WTC11 (cell line): ENCODE measurements around the gene DNAJC7. TPM values are rescaled to one million over a fixed set of nuclear protein-coding genes. Genes with fewer than 3 reads are reported as not detected.

Source experiments
- ATAC-seq: fragments of 200-7000 bp; cut with Tn5 transposase; 2 replicates; pipeline ENCODE4 v1.10.0; 2021; ENCODE audit warnings: mild to moderate bottlenecking, moderate library complexity
- CTCF ChIA-PET: fragments of 300-600 bp; sonication (Branson Sonifier 250); formaldehyde crosslinking; loops from one replicate; lab custom pipeline; 2021; ENCODE audit warnings: antibody characterized with exemption; lab: Charles Lee
- POLR2A ChIA-PET: fragments of 350-600 bp; sonication (Branson Sonifier 250); formaldehyde crosslinking; loops from one replicate; lab custom pipeline; 2021; ENCODE audit warnings: antibody characterized with exemption; lab: Charles Lee
- DNase-seq: peaks from one replicate; pipeline ENCODE4 v3.0.0; 2021; ENCODE audit warnings: low spot score
- H3K27ac Mint-ChIP-seq: 2 replicates; pipeline ENCODE4 v1.8.0; 2021; ENCODE audit warnings: mixed read lengths
- H3K27me3 Mint-ChIP-seq: 2 replicates; pipeline ENCODE4 v1.8.0; 2021; ENCODE audit warnings: low read depth, mild to moderate bottlenecking, moderate library complexity, mixed read lengths
- H3K36me3 Mint-ChIP-seq: 2 replicates; pipeline ENCODE4 v1.8.0; 2021; ENCODE audit warnings: mixed read lengths
- H3K4me1 Mint-ChIP-seq: 2 replicates; pipeline ENCODE4 v1.8.0; 2022; ENCODE audit warnings: mixed read lengths
- H3K4me3 Mint-ChIP-seq: 2 replicates; pipeline ENCODE4 v1.8.0; 2021; ENCODE audit warnings: mild to moderate bottlenecking, moderate library complexity, mixed read lengths
- H3K9me3 Mint-ChIP-seq: 2 replicates; pipeline ENCODE4 v1.8.0; 2021; ENCODE audit warnings: mixed read lengths
- ATF2 ChIP-seq: sonication (generic); formaldehyde crosslinking; IDR thresholded peaks from 2 replicates; pipeline ENCODE4 v1.8.1; 2022; ENCODE audit warnings: low read depth, missing genetic modification reagents, borderline replicate concordance
- ELF4 ChIP-seq: sonication (generic); formaldehyde crosslinking; IDR thresholded peaks from 2 replicates; pipeline ENCODE4 v1.8.1; 2022; ENCODE audit warnings: low read depth, mild to moderate bottlenecking, moderate library complexity, missing genetic modification reagents
- FOXJ3 ChIP-seq: sonication (generic); formaldehyde crosslinking; IDR thresholded peaks from 2 replicates; pipeline ENCODE4 v1.9.0; 2021; ENCODE audit warnings: missing genetic modification reagents, mild to moderate bottlenecking, borderline replicate concordance
- HMGXB4 ChIP-seq: sonication (generic); formaldehyde crosslinking; IDR thresholded peaks from 2 replicates; pipeline ENCODE4 v1.8.1; 2023; ENCODE audit warnings: mild to moderate bottlenecking, moderate library complexity, missing genetic modification reagents
- JAZF1 ChIP-seq: fragments of 250-450 bp; sonication (Bioruptor Pico); IDR thresholded peaks from 2 replicates; pipeline ENCODE4 v1.9.0; 2021; ENCODE audit warnings: moderate library complexity, mild to moderate bottlenecking, inconsistent platforms
- OVOL2 ChIP-seq: fragments of 250-450 bp; sonication (Bioruptor Pico); IDR thresholded peaks from 2 replicates; pipeline ENCODE4 v1.9.0; 2021; ENCODE audit warnings: mild to moderate bottlenecking, borderline replicate concordance
- PRDM15 ChIP-seq: sonication (generic); formaldehyde crosslinking; IDR thresholded peaks from 2 replicates; pipeline ENCODE4 v1.8.0; 2022; ENCODE audit warnings: missing genetic modification reagents
- PRRX2 ChIP-seq: fragments of 250-450 bp; sonication (Bioruptor Pico); IDR thresholded peaks from 2 replicates; pipeline ENCODE4 v1.8.0; 2021; ENCODE audit warnings: mild to moderate bottlenecking
- RELA ChIP-seq: sonication (generic); formaldehyde crosslinking; IDR thresholded peaks from 2 replicates; pipeline ENCODE4 v1.8.1; 2022; ENCODE audit warnings: missing genetic modification reagents, mild to moderate bottlenecking, borderline replicate concordance
- TEAD1 ChIP-seq: sonication (generic); formaldehyde crosslinking; IDR thresholded peaks from 2 replicates; pipeline ENCODE4 v1.8.0; 2022; ENCODE audit warnings: mild to moderate bottlenecking, missing genetic modification reagents
- USF2 ChIP-seq: sonication (generic); formaldehyde crosslinking; IDR thresholded peaks from 2 replicates; pipeline ENCODE4 v1.8.1; 2023; ENCODE audit warnings: mild to moderate bottlenecking, missing genetic modification reagents, moderate library complexity
- ZNF219 ChIP-seq: sonication (generic); formaldehyde crosslinking; IDR thresholded peaks from 2 replicates; pipeline ENCODE4 v1.8.0; 2023; ENCODE audit warnings: missing genetic modification reagents, mild to moderate bottlenecking, borderline replicate concordance
- ZNF232 ChIP-seq: sonication (generic); formaldehyde crosslinking; IDR thresholded peaks from 2 replicates; pipeline ENCODE4 v1.8.0; 2022; ENCODE audit warnings: mild to moderate bottlenecking, missing genetic modification reagents
- ZNF263 ChIP-seq: sonication (generic); formaldehyde crosslinking; IDR thresholded peaks from 2 replicates; pipeline ENCODE4 v1.8.1; 2022; ENCODE audit warnings: low read depth, mild to moderate bottlenecking, moderate library complexity, missing genetic modification reagents
- ZNF317 ChIP-seq: sonication (generic); formaldehyde crosslinking; IDR thresholded peaks from 2 replicates; pipeline ENCODE4 v1.8.1; 2023; ENCODE audit warnings: low read depth, mild to moderate bottlenecking, moderate library complexity, missing genetic modification reagents, borderline replicate concordance
- ZNF416 ChIP-seq: fragments of 250-450 bp; sonication (Bioruptor Pico); IDR thresholded peaks from 2 replicates; pipeline ENCODE4 v1.9.0; 2021; ENCODE audit warnings: mild to moderate bottlenecking, inconsistent platforms
- ZNF423 ChIP-seq: fragments of 250-450 bp; sonication (Bioruptor Pico); IDR thresholded peaks from 2 replicates; pipeline ENCODE4 v2.1.2; 2022; ENCODE audit warnings: mild to moderate bottlenecking, moderate library complexity
- ZNF425 ChIP-seq: fragments of 250-450 bp; sonication (Bioruptor Pico); conservative IDR thresholded peaks from 2 replicates; pipeline ENCODE4 v1.9.0; 2021; ENCODE audit warnings: mild to moderate bottlenecking
- ZNF512 ChIP-seq: sonication (generic); formaldehyde crosslinking; IDR thresholded peaks from 2 replicates; pipeline ENCODE4 v1.8.1; 2022; ENCODE audit warnings: missing genetic modification reagents, borderline replicate concordance
- ZSCAN18 ChIP-seq: fragments of 250-450 bp; sonication (Bioruptor Pico); IDR thresholded peaks from 2 replicates; pipeline ENCODE4 v2.1.2; 2022; ENCODE audit warnings: mild to moderate bottlenecking, moderate library complexity
- total RNA-seq: library from RNA; stranded (reverse); gene quantifications from 3 replicates; pipeline ENCODE4 v1.2.3, GENCODE V29; 2021

The DNAJC7 gene
- total RNA-seq, 1 experiment from 2014 or later: 140 TPM

GRCh38 chr17:41962111-41962510 is 55.1 kb downstream of the DNAJC7 start:
- TF ChIP-seq USF2 (CRISPR knock-in tag) (no peak), ELF4 (CRISPR knock-in tag) (no peak), ZNF232 (CRISPR knock-in tag) (no peak), ATF2 (CRISPR knock-in tag) (no peak), TEAD1 (CRISPR knock-in tag) (no peak), ZNF219 (CRISPR knock-in tag) (no peak), FOXJ3 (CRISPR knock-in tag) (no peak)
- DNase-seq (no peak), ATAC-seq (no peak)
- ChIA-PET POLR2A (no interaction called here), CTCF (interaction anchor here (1.1 to 6.7 kb wide), 3 partner anchors 46 to 260 kb away, joined by 3 to 134 read pairs (median 5); partner anchors contain the start of genes ACLY and NKIRAS2)
- Mint-ChIP-seq H3K36me3 (no peaks in the 10 kb centered on the region), H3K9me3 (no peaks in the 10 kb centered on the region), H3K27me3 (peaks cover 11% of the 10 kb centered on the region), H3K4me3 (no peak overlapping the region), H3K27ac (no peak overlapping the region), H3K4me1 (peaks cover 36% of the 10 kb centered on the region)

- peak; percentile 61 for DNase-seq
- H3K4me3 Mint-ChIP-seq: no peak overlapping the region
- 0 out of 2 replicates have a peak, but pooled peaks have one; percentile 10 for TF ChIP-seq PRDM15
- TF ChIP-seq ZNF263: no peak
- TF ChIP-seq OVOL2 (CRISPR knock-in tag): no peak
- no peak for TF ChIP-seq JAZF1
- TF ChIP-seq ZNF317 (CRISPR knock-in tag): no peak
- TF ChIP-seq HMGXB4 (CRISPR knock-in tag): peak; percentile 59; the same call in 1 of the 2 replicates
- no peak for TF ChIP-seq RELA (CRISPR knock-in tag)
- no peak for TF ChIP-seq PRRX2 (CRISPR knock-in tag)
- no peak for TF ChIP-seq FOXJ3 (CRISPR knock-in tag)
- TF ChIP-seq ZNF512 (CRISPR knock-in tag): no peak
- no peak for TF ChIP-seq ZNF423
- TF ChIP-seq ZNF416 (CRISPR knock-in tag): no peak
- no peak for TF ChIP-seq ZSCAN18
- TF ChIP-seq ZNF425: no peak
Measured at GRCh38 chr17:41959336-41960095, 57.7 kb downstream of the DNAJC7 start.

More at GRCh38 chr17:41959336-41960095, 57.7 kb downstream of the DNAJC7 start:
- Mint-ChIP-seq H3K4me1 (peaks cover 30% of the 10 kb centered on the region), H3K27ac (peak overlapping the region; percentile 73), H3K36me3 (no peaks in the 10 kb centered on the region), H3K9me3 (no peaks in the 10 kb centered on the region), H3K27me3 (peaks cover 2% of the 10 kb centered on the region; the same call in 1 of the 2 replicates)
- ChIA-PET POLR2A (interaction anchor here (0.5 to 2.8 kb wide), 8 partner anchors 29 to 412 kb away, joined by 3 to 14 read pairs (median 4); partner anchors contain the start of genes ACLY, DNAJC7, JUP and ODAD4), CTCF (interaction anchor here (0.5 to 6.7 kb wide), 60 partner anchors 9 to 411 kb away, joined by 3 to 134 read pairs (median 4); partner anchors contain the start of genes ACLY, DNAJC7, JUP and KAT2A)
- ATAC-seq: peak; percentile 84
